ENCODE data around the gene SPC25.

DNA sequence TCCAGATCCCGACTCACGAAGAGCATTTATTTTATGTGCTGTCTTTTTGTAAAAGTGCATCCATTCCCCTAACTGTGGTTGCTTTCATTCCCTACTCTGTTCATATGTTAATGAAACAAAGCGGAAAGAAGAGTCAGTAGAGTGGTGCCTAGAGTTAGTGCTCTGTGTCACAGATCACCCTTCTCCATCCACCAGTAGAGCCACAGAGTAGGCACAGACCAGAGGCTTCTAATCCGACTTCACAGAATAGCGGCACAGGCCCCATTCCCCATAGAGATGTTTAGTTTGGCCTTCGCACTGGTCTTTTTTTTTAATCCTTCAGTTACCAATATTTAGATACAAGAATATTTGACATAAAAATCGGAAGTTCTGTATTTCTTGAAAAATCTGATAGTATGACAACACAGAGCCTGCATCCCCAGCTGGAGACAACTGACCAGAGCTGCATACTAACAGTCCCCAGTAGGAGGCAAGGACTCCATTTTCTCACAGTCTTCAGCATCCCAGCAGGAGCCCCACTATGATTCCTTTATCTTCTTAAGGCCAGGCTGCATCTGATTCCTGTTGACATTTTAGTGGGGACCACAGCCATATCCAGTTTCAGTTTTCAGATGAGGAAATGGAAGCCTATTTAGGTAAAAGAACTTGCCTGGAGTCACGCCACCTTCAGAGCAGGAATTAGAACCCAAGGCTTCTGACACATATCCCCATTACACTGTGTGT lies 17.9 kb upstream of the SPC25 start:
- TF ChIP-seq, protein P1, sequence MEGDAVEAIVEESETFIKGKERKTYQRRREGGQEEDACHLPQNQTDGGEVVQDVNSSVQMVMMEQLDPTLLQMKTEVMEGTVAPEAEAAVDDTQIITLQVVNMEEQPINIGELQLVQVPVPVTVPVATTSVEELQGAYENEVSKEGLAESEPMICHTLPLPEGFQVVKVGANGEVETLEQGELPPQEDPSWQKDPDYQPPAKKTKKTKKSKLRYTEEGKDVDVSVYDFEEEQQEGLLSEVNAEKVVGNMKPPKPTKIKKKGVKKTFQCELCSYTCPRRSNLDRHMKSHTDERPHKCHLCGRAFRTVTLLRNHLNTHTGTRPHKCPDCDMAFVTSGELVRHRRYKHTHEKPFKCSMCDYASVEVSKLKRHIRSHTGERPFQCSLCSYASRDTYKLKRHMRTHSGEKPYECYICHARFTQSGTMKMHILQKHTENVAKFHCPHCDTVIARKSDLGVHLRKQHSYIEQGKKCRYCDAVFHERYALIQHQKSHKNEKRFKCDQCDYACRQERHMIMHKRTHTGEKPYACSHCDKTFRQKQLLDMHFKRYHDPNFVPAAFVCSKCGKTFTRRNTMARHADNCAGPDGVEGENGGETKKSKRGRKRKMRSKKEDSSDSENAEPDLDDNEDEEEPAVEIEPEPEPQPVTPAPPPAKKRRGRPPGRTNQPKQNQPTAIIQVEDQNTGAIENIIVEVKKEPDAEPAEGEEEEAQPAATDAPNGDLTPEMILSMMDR (conservative IDR thresholded peaks at IDR 0.05; ENCODE audit: low read depth, low read length): no peak
- no peak for TF ChIP-seq EZH2 (IDR thresholded peaks at IDR 0.05; ENCODE audit: borderline replicate concordance, low read depth, low read length, poor library complexity, severe bottlenecking)

Measured in A673 (cell line).